Measurements from ENCODE around the gene CCN5. TPM values are rescaled to one million over a fixed set of nuclear protein-coding genes. Genes with fewer than 3 reads are reported as not detected.

The CCN5 gene
- total RNA-seq, 2 donors from 2014 or later, result 85.1 to 118 TPM

- Histone ChIP-seq H3K36me3 (no peaks in the 10 kb centered on the region), H3K9me3 (no peaks in the 10 kb centered on the region), H3K27ac (no peak overlapping the region)
Measured at GRCh38 chr20:44681796-44682566, 33.2 kb upstream of the CCN5 start.

DNA sequence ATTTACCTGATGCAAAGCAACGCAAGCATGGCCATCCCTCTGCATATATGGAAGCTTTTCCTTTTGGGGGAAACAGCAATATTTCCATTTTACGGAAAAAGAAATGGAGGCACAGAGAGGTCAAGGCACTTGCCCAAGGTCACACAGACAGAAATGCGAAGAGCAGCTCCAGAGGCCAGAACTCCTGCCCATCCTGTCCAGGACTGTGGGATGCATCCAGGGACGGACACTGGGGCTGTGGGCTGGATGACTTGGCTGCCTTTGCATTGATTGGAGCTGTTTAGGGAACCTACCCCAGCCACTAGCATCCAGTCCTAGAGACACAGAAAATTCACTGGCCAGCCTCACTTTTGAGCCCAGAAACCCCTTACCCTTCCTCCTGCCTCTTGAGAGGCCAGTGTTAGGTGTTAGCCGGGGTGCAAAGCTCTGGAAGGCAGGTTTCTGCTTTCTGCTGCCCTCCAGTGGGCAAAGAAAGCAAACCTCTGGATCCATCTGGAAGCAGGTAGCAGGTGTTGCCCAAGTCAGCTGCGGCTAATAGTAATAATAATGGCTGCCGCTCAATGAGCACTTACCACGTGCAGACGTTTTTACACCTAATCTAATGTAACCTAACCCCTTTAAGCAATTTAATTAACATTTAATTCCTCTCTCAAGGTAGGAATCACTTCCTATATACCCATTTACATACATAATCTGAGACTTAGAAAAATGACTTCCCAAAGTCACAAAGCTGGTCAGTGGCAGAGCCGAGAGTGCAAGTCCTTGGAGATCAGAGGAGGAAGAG lies 31.7 kb upstream of the CCN5 start:
- Histone ChIP-seq H3K27ac (no peak overlapping the region), H3K36me3 (no peaks in the 10 kb centered on the region), H3K4me1 (peaks cover 0 to 13% of the 10 kb centered on the region in 2 donors), H3K4me3 (no peak overlapping the region), H3K9me3 (no peaks in the 10 kb centered on the region), H3K27me3 (no peaks in the 10 kb centered on the region)
- peak in 1 of 2 donors; percentile 65 for TF ChIP-seq CTCF (IDR thresholded peaks at IDR 0.05)
- no peak for DNase-seq (ENCODE audit: low spot score)

More at GRCh38 chr20:44681796-44682566, 33.2 kb upstream of the CCN5 start:
- Histone ChIP-seq H3K4me3 (no peak overlapping the region), H3K27me3 (no peaks in the 10 kb centered on the region), H3K4me1 (peaks cover 0 to 13% of the 10 kb centered on the region in 2 donors)
- DNase-seq (ENCODE audit: low spot score), result no peak
- TF ChIP-seq CTCF (IDR thresholded peaks at IDR 0.05), result no peak

DNA sequence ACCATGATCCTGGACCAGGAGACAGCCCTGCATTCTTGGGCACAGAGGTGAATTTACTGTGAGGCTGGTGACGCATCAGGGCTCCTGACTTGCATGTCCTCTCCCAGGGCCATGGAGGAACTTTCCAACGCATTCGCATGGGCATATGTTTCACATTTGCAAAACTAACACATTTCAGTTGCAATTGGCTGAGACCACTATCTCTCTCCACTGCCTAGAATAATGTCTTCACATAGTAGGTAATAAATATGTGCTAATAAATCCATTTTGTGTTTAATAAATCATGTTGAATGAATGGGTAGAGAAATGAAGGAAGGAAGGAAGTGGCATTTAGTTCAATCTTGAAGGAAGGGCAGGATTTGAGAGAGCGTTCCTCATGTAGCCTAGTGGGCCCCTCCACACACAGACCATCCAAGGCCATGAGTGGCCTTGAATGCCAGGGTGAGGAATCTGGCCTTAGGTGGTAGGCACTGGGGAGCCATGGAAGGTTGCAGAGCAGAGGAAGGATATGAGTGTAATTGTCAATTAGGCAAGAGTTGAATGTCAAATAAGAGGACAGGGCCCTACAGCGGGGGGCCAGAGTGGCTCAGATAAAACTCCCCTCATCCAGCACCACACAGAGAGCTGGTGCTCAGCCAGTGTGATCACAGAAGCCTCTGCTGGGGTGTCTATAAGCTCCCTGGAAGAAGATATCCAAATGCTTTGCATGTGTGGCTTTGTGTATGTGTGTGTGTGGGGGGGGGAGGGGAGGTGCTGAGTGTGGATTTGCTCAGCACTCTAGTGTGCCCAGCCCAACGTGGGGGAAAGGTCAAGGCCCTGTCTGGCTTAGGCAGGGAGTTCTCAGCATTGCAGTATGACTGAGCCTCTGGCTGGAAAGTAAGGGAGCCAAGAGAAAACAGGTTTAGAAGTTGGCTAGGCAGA lies 30.9 kb upstream of the CCN5 start:
- H3K27ac ChIP-seq, result no peak overlapping the region
- H3K36me3 ChIP-seq, result no peaks in the 10 kb centered on the region
- H3K27me3 ChIP-seq, result no peaks in the 10 kb centered on the region
- no peak for DNase-seq (ENCODE audit: low spot score)
- H3K4me3 ChIP-seq, result no peak overlapping the region
- H3K4me1 ChIP-seq, result peaks cover 0 to 13% of the 10 kb centered on the region in 2 donors
- no peaks in the 10 kb centered on the region for H3K9me3 ChIP-seq
- TF ChIP-seq CTCF (IDR thresholded peaks at IDR 0.05), result no peak

DNA sequence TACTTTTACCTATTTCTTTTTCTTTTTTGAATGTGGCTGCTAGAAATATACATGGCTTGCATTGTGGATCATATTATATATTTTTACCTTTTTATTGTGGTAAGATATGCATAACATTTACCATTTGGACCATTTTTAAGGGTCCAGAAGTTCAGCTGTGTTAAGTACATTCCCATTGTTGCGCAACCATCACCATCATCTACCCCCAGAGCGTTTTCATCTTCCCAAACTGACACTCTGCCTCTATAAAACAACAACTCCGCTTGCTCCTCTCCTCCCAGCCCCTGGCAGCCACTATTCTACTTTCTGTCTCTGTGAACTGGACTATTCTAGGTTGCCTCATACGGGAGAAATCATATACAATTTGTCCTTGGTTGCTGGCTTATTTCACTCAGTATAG lies 28.2 kb upstream of the CCN5 start:
- DNase-seq (ENCODE audit: low spot score), result no peak
- peaks cover 0 to 31% of the 10 kb centered on the region in 2 donors for H3K4me1 ChIP-seq
- no peaks in the 10 kb centered on the region for H3K9me3 ChIP-seq
- H3K36me3 ChIP-seq, result no peaks in the 10 kb centered on the region
- H3K27me3 ChIP-seq, result no peaks in the 10 kb centered on the region
- no peak overlapping the region for H3K27ac ChIP-seq
- no peak for TF ChIP-seq CTCF (IDR thresholded peaks at IDR 0.05)
- no peak overlapping the region for H3K4me3 ChIP-seq

DNA sequence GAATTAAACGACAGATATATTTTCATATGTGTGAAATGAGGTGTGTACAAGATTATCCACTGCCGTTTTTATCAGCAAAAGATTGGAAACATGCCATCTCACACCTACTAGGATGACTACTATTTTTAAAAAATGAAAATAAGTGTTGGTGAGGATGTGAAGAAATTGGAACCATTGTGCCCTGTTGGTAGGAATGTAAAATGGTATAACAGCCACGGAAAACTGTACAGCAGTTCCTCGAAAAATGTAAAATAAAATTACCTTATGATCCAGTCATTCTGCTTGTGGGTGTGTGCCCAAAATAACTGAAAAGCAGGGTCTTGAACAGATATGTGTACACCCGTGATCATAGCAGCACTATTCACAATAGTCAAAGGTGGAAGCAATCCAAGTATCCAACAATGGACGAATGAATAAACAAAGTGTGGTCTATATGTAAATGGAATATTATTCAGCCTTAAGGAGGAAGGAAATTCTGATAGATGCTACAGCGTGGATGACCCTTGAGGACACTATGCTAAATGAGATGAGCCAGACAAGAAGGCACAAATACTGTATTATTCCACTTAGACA lies 27.0 kb upstream of the CCN5 start:
- peaks cover 0 to 43% of the 10 kb centered on the region in 2 donors for H3K4me1 ChIP-seq
- no peak overlapping the region for H3K4me3 ChIP-seq
- H3K36me3 ChIP-seq, result no peaks in the 10 kb centered on the region
- H3K9me3 ChIP-seq, result no peaks in the 10 kb centered on the region
- DNase-seq (ENCODE audit: low spot score), result no peak
- no peaks in the 10 kb centered on the region for H3K27me3 ChIP-seq
- peak overlapping the region; percentile 0 to 69 for H3K27ac ChIP-seq
- peak in 1 of 2 donors; percentile 32 for TF ChIP-seq CTCF (IDR thresholded peaks at IDR 0.05)

Measured in right atrium auricular region (tissue), 2 donors.